DOHH2 (cell line): ENCODE data around the gene ITPRIPL2.

Source experiments
- H3F3A ChIP-seq: fragments of 200-600 bp; sonication (generic), shearing (Covaris generic); 2 replicates; pipeline ENCODE4 v1.6.0; 2016; ENCODE audit warnings: antibody characterized with exemption, mild to moderate bottlenecking; ENCODE audit not compliant: control insufficient read depth, insufficient read depth
- H3K27ac ChIP-seq: fragments of 200-600 bp; sonication (generic); 2 replicates; pipeline ENCODE4 v1.5.1; 2014; ENCODE audit warnings: low read depth, mild to moderate bottlenecking, low read length, moderate library complexity
- H3K27me3 ChIP-seq: fragments of 200-600 bp; sonication (generic); 2 replicates; pipeline ENCODE4 v1.6.1; 2014; ENCODE audit warnings: mild to moderate bottlenecking, low read length, mixed read lengths; ENCODE audit not compliant: control insufficient read depth
- H3K36me3 ChIP-seq: fragments of 200-600 bp; sonication (generic); 2 replicates; pipeline ENCODE4 v1.6.1; 2014; ENCODE audit warnings: mild to moderate bottlenecking, low read length, moderate library complexity, mixed read lengths; ENCODE audit not compliant: control insufficient read depth
- H3K4me1 ChIP-seq: fragments of 200-600 bp; sonication (generic); 2 replicates; pipeline ENCODE4 v1.6.1; 2014; ENCODE audit warnings: mild to moderate bottlenecking, low read length, mixed read lengths; ENCODE audit not compliant: control insufficient read depth
- H3K4me2 ChIP-seq: fragments of 200-600 bp; sonication (generic); 2 replicates; pipeline ENCODE4 v1.6.0; 2014; ENCODE audit warnings: mild to moderate bottlenecking, low read length, moderate library complexity
- H3K4me3 ChIP-seq: fragments of 200-600 bp; sonication (generic); 2 replicates; pipeline ENCODE4 v1.5.1; 2014; ENCODE audit warnings: mild to moderate bottlenecking, low read length, mixed read lengths
- H3K79me2 ChIP-seq: fragments of 200-600 bp; sonication (generic); 2 replicates; pipeline ENCODE4 v1.6.1; 2014; ENCODE audit warnings: mild to moderate bottlenecking, low read length, mixed read lengths; ENCODE audit not compliant: control insufficient read depth
- H3K9me2 ChIP-seq: fragments of 200-600 bp; sonication (generic); replicated peaks from 2 replicates; pipeline ENCODE4 v1.6.1; 2014; ENCODE audit warnings: mild to moderate bottlenecking, low read length, mixed read lengths; ENCODE audit not compliant: control insufficient read depth
- H3K9me3 ChIP-seq: fragments of 200-600 bp; sonication (generic); 2 replicates; pipeline ENCODE4 v1.6.1; 2014; ENCODE audit warnings: antibody characterized with exemption, low read length, mixed read lengths; ENCODE audit not compliant: control insufficient read depth, insufficient read depth
- H4K20me1 ChIP-seq: fragments of 200-600 bp; sonication (generic); 2 replicates; pipeline ENCODE4 v1.6.0; 2014; ENCODE audit warnings: low read depth, mild to moderate bottlenecking, antibody characterized with exemption, low read length, moderate library complexity; ENCODE audit not compliant: control insufficient read depth, insufficient read depth
- CTCF ChIP-seq: fragments of 200-600 bp; sonication (generic); IDR thresholded peaks from one replicate; pipeline ENCODE4 v1.5.1; 2014; ENCODE audit warnings: antibody characterized with exemption, mild to moderate bottlenecking, low read depth, low read length; ENCODE audit not compliant: poor library complexity, severe bottlenecking
- EZH2phosphoT487 ChIP-seq: fragments of 200-600 bp; sonication (generic); IDR thresholded peaks from 2 replicates; pipeline ENCODE4 v1.6.1; 2017; ENCODE audit warnings: borderline replicate concordance, mild to moderate bottlenecking, antibody characterized with exemption, low read length, moderate library complexity, mixed read lengths

Gene ITPRIPL2

GRCh38 chr16:19126300-19126699 lies 12.5 kb downstream of the ITPRIPL2 start:
- H3K9me2 ChIP-seq = no peaks in the 10 kb centered on the region
- H3K27ac ChIP-seq = no peak overlapping the region
- peaks cover 15% of the 10 kb centered on the region for H3K4me1 ChIP-seq

GRCh38 chr16:19127205-19127604 lies 13.4 kb downstream of the ITPRIPL2 start:
- no peak overlapping the region for H3K4me2 ChIP-seq
- H3K4me1 ChIP-seq = peaks cover 24% of the 10 kb centered on the region
- no peaks in the 10 kb centered on the region for H3F3A ChIP-seq
- H3K9me2 ChIP-seq = no peaks in the 10 kb centered on the region
- no peak overlapping the region for H3K27ac ChIP-seq
- H3K36me3 ChIP-seq = no peaks in the 10 kb centered on the region
- no peaks in the 10 kb centered on the region for H4K20me1 ChIP-seq
- no peak for TF ChIP-seq EZH2phosphoT487
- TF ChIP-seq CTCF = no peak
- no peaks in the 10 kb centered on the region for H3K79me2 ChIP-seq
- no peaks in the 10 kb centered on the region for H3K9me3 ChIP-seq
- H3K4me3 ChIP-seq = no peak overlapping the region
- H3K27me3 ChIP-seq = no peaks in the 10 kb centered on the region

More at GRCh38 chr16:19126300-19126699, 12.5 kb downstream of the ITPRIPL2 start:
- Histone ChIP-seq H3K4me3 (no peak overlapping the region), H3K36me3 (no peaks in the 10 kb centered on the region), H3F3A (no peaks in the 10 kb centered on the region), H3K79me2 (no peaks in the 10 kb centered on the region), H3K9me3 (no peaks in the 10 kb centered on the region), H4K20me1 (no peaks in the 10 kb centered on the region), H3K27me3 (no peaks in the 10 kb centered on the region), H3K4me2 (no peak overlapping the region)
- no peak for TF ChIP-seq CTCF
- TF ChIP-seq EZH2phosphoT487 = no peak

GRCh38 chr16:19127674-19128131 lies 13.9 kb downstream of the ITPRIPL2 start:
- Histone ChIP-seq H3K9me2 (no peaks in the 10 kb centered on the region), H3K27ac (no peak overlapping the region), H3K4me3 (no peak overlapping the region), H3K27me3 (no peaks in the 10 kb centered on the region), H3K4me1 (peaks cover 29% of the 10 kb centered on the region), H3F3A (no peaks in the 10 kb centered on the region), H3K36me3 (no peaks in the 10 kb centered on the region), H3K9me3 (no peaks in the 10 kb centered on the region), H3K79me2 (no peaks in the 10 kb centered on the region), H3K4me2 (no peak overlapping the region), H4K20me1 (no peaks in the 10 kb centered on the region)
- TF ChIP-seq CTCF (no peak), EZH2phosphoT487 (no peak)
